IMR-90 (cell line): ENCODE data around the gene GRIK1. TPM values are rescaled to one million over a fixed set of nuclear protein-coding genes. Genes with fewer than 3 reads are reported as not detected.

Experiments used
- ATAC-seq: fragments of 200-7000 bp; cut with Tn5 transposase; 2 replicates; pipeline ENCODE4 v1.9.1; 2020; ENCODE audit warnings: low read depth, mild to moderate bottlenecking, moderate library complexity
- BruUV-seq: library from RNA; stranded (reverse); fragments of 400-500 nt; replicated peaks from 2 replicates; lab custom pipeline; 2021; lab: Mats Ljungman, UMichigan
- CTCF ChIA-PET: fragments of 300-600 bp; formaldehyde crosslinking; extraction: SDS; loops from one replicate; lab custom pipeline; 2021; ENCODE audit warnings: antibody characterized with exemption; lab: Yijun Ruan, JAX
- POLR2A ChIA-PET: fragments of 300-600 bp; sonication (Branson Sonifier 250); formaldehyde crosslinking; loops from one replicate; lab custom pipeline; 2022; ENCODE audit warnings: antibody characterized with exemption; ENCODE audit not compliant: unreplicated experiment; lab: Charles Lee
- DNase-seq: peaks from one replicate; pipeline ENCODE4 v3.0.0; 2013
- H2AFZ ChIP-seq: replicated peaks from 2 replicates; pipeline ENCODE3; 2013; ENCODE audit warnings: low read length, mild to moderate bottlenecking; ENCODE audit not compliant: poor library complexity
- H2AK5ac ChIP-seq: 2 replicates; pipeline ENCODE4 v1.6.1; 2013; ENCODE audit warnings: low read depth, low read length, inconsistent platforms
- H2AK9ac ChIP-seq: replicated peaks from 2 replicates; pipeline ENCODE3; 2013; ENCODE audit warnings: mild to moderate bottlenecking, low read depth, low read length, moderate library complexity; ENCODE audit not compliant: poor library complexity
- H2BK120ac ChIP-seq: 2 replicates; pipeline ENCODE4 v1.6.1; 2013; ENCODE audit warnings: low read depth, low read length, inconsistent platforms
- H2BK15ac ChIP-seq: 3 replicates; pipeline ENCODE4 v1.6.1; 2013; ENCODE audit warnings: low read depth, low read length, inconsistent platforms
- H2BK20ac ChIP-seq: 2 replicates; pipeline ENCODE4 v1.6.1; 2013; ENCODE audit warnings: low read depth, mild to moderate bottlenecking, inconsistent platforms, low read length, moderate library complexity
- H2BK5ac ChIP-seq: 2 replicates; pipeline ENCODE4 v1.6.1; 2013; ENCODE audit warnings: mild to moderate bottlenecking, low read depth, low read length, inconsistent platforms; ENCODE audit not compliant: poor library complexity, severe bottlenecking
- H3K14ac ChIP-seq: replicated peaks from 2 replicates; pipeline ENCODE4 v1.6.1; 2013; ENCODE audit warnings: low read depth, low read length, inconsistent platforms
- H3K18ac ChIP-seq: 2 replicates; pipeline ENCODE4 v1.6.1; 2013; ENCODE audit warnings: low read depth, low read length, control low read depth
- H3K23ac ChIP-seq: 2 replicates; pipeline ENCODE4 v1.6.1; 2013; ENCODE audit warnings: low read depth, low read length, inconsistent platforms
- H3K27ac ChIP-seq: 2 replicates; pipeline ENCODE4 v1.5.1; 2013; ENCODE audit warnings: mild to moderate bottlenecking, control low read depth, low read length; ENCODE audit not compliant: insufficient read depth
- H3K27me3 ChIP-seq: 2 replicates; pipeline ENCODE4 v1.6.1; 2013; ENCODE audit warnings: low read length; ENCODE audit not compliant: control insufficient read depth, insufficient read depth
- H3K36me3 ChIP-seq: 2 replicates; pipeline ENCODE4 v1.6.1; 2013; ENCODE audit warnings: low read length, mixed read lengths; ENCODE audit not compliant: control insufficient read depth, insufficient read depth
- H3K4ac ChIP-seq: 2 replicates; pipeline ENCODE4 v1.6.1; 2013; ENCODE audit warnings: low read depth, low read length, inconsistent platforms
- H3K4me1 ChIP-seq: 2 replicates; pipeline ENCODE4 v1.6.1; 2013; ENCODE audit warnings: low read length, mixed read lengths; ENCODE audit not compliant: control insufficient read depth, insufficient read depth
- H3K4me2 ChIP-seq: 2 replicates; pipeline ENCODE4 v1.6.1; 2013; ENCODE audit warnings: low read depth, mild to moderate bottlenecking, control low read depth, low read length, moderate library complexity
- H3K4me3 ChIP-seq: 2 replicates; pipeline ENCODE4 v1.5.1; 2013; ENCODE audit warnings: low read depth, mild to moderate bottlenecking, control low read depth, low read length, moderate library complexity; ENCODE audit not compliant: insufficient read depth
- H3K56ac ChIP-seq: 2 replicates; pipeline ENCODE4 v1.6.1; 2013; ENCODE audit warnings: low read length, inconsistent platforms; ENCODE audit not compliant: insufficient read depth; ENCODE audit errors: extremely low read depth
- H3K79me1 ChIP-seq, 2 experiments: 2 replicates each; pipeline ENCODE4 v1.6.1; 2013; ENCODE audit warnings: low read length in 2 of 2, inconsistent platforms in 1 of 2, low read depth in 1 of 2
- H3K9ac ChIP-seq: 2 replicates; pipeline ENCODE4 v1.6.1; 2013; ENCODE audit warnings: low read depth, low read length, control low read depth
- H3K9me1 ChIP-seq: 2 replicates; pipeline ENCODE4 v1.6.1; 2013; ENCODE audit warnings: low read length, inconsistent platforms; ENCODE audit not compliant: insufficient read depth
- H3K9me3 ChIP-seq: 2 replicates; pipeline ENCODE4 v1.6.1; 2013; ENCODE audit warnings: low read length; ENCODE audit not compliant: control insufficient read depth, insufficient read depth
- H4K20me1 ChIP-seq: 2 replicates; pipeline ENCODE4 v1.6.1; 2013; ENCODE audit warnings: low read length, inconsistent platforms; ENCODE audit not compliant: insufficient read depth
- H4K5ac ChIP-seq: 2 replicates; pipeline ENCODE4 v1.6.1; 2013; ENCODE audit warnings: mild to moderate bottlenecking, low read depth, low read length, control low read depth
- H4K8ac ChIP-seq, 2 experiments: 2 replicates each; pipeline ENCODE4 v1.6.1; 2013; ENCODE audit warnings: low read depth in 2 of 2, low read length in 2 of 2, control low read depth in 1 of 2, inconsistent platforms in 1 of 2
- H4K91ac ChIP-seq: 2 replicates; pipeline ENCODE4 v1.6.1; 2013; ENCODE audit warnings: low read depth, low read length, inconsistent platforms; ENCODE audit not compliant: insufficient read depth
- BHLHE40 ChIP-seq: fragments of 150-350 bp; IDR thresholded peaks from 2 replicates; pipeline ENCODE4 v1.6.1; 2016; ENCODE audit warnings: mild to moderate bottlenecking, low read depth, low read length
- CEBPB ChIP-seq: IDR thresholded peaks from 2 replicates; pipeline ENCODE4 v1.6.1; 2012; ENCODE audit warnings: low read depth, low read length, improper control_type of control experiment
- CHD1 ChIP-seq: IDR thresholded peaks from 2 replicates; pipeline ENCODE4 v1.6.1; 2012; ENCODE audit warnings: low read depth, low read length, improper control_type of control experiment
- CTCF ChIP-seq: conservative IDR thresholded peaks from 2 replicates; pipeline ENCODE4 v1.5.1; 2012; ENCODE audit warnings: mild to moderate bottlenecking, low read depth, low read length, improper control_type of control experiment
- ELK1 ChIP-seq: fragments of 150-350 bp; IDR thresholded peaks from 2 replicates; pipeline ENCODE4 v1.6.1; 2016; ENCODE audit warnings: low read depth, mild to moderate bottlenecking, low read length, moderate library complexity, borderline replicate concordance
- FOS ChIP-seq: fragments of 150-350 bp; IDR thresholded peaks from 2 replicates; pipeline ENCODE4 v1.6.1; 2016; ENCODE audit warnings: low read depth, low read length
- MAFK ChIP-seq: IDR thresholded peaks from 2 replicates; pipeline ENCODE4 v1.6.1; 2012; ENCODE audit warnings: low read depth, low read length, improper control_type of control experiment
- MAZ ChIP-seq: IDR thresholded peaks from 2 replicates; pipeline ENCODE4 v1.6.1; 2012; ENCODE audit warnings: low read depth, mild to moderate bottlenecking, low read length, improper control_type of control experiment, moderate library complexity, borderline replicate concordance
- MXI1 ChIP-seq: IDR thresholded peaks from 2 replicates; pipeline ENCODE4 v1.6.1; 2012; ENCODE audit warnings: low read depth, mild to moderate bottlenecking, low read length, moderate library complexity, borderline replicate concordance
- NFE2L2 ChIP-seq: fragments of 150-350 bp; IDR thresholded peaks from 2 replicates; pipeline ENCODE4 v1.6.1; 2016; ENCODE audit warnings: low read depth, mild to moderate bottlenecking, low read length
- POLR2A ChIP-seq: IDR thresholded peaks from 2 replicates; pipeline ENCODE4 v1.6.1; 2012; ENCODE audit warnings: mild to moderate bottlenecking, low read depth, low read length
- RAD21 ChIP-seq: IDR thresholded peaks from 2 replicates; pipeline ENCODE4 v1.6.1; 2012; ENCODE audit warnings: low read length, improper control_type of control experiment
- RCOR1 ChIP-seq: IDR thresholded peaks from 2 replicates; pipeline ENCODE4 v1.6.1; 2012; ENCODE audit warnings: mild to moderate bottlenecking, low read length, improper control_type of control experiment; ENCODE audit not compliant: insufficient replicate concordance
- RFX5 ChIP-seq: IDR thresholded peaks from 2 replicates; pipeline ENCODE4 v1.8.0; 2012; ENCODE audit warnings: low read depth, mild to moderate bottlenecking, low read length, moderate library complexity
- SMC3 ChIP-seq: fragments of 150-350 bp; IDR thresholded peaks from 2 replicates; pipeline ENCODE4 v1.6.1; 2016; ENCODE audit warnings: low read depth, mild to moderate bottlenecking, antibody characterized with exemption, low read length, moderate library complexity
- USF2 ChIP-seq: fragments of 150-350 bp; IDR thresholded peaks from 2 replicates; pipeline ENCODE4 v1.6.1; 2017; ENCODE audit warnings: mild to moderate bottlenecking, antibody characterized with exemption, low read length, low read depth
- WGBS, 2 experiments: methylation state at CpG; one replicate each; pipeline versions ENCODE4 v1.1.5 to v1.1.7; 2013; ENCODE audit warnings: missing lambda C conversion rate in 2 of 2; ENCODE audit not compliant: insufficient read length in 1 of 2; ENCODE audit errors: extremely low coverage in 2 of 2; 5-methylcytosine and 5-hydroxymethylcytosine counted together
- dilution Hi-C: fragments of 300-500 bp; cut with HindIII; formaldehyde crosslinking; loops from one replicate; pipeline ENCODE4 v1.14.3; 2018; ENCODE audit warnings: low sequenced_read_pairs; ENCODE audit not compliant: unreplicated experiment
- in situ Hi-C: fragments of 300-500 bp; cut with MboI; formaldehyde crosslinking; loops from 3 replicates; pipeline ENCODE4 v1.14.3; 2019; ENCODE audit warnings: low sequenced_read_pairs, inconsistent platforms, mixed read lengths
- intact Hi-C: fragments of 100-400 bp; cut with micrococcal nuclease; formaldehyde crosslinking; loops from 2 replicates; pipeline ENCODE4 v1.10.0; 2022
- polyA plus RNA-seq, 3 experiments: library from polyadenylated mRNA; depleted of rRNA; stranded (reverse); fragments of >200 nt; gene quantifications; 2 replicates each; pipeline ENCODE4 v1.2.3, GENCODE V29; 2012; ENCODE audit warnings: low replicate concordance in 1 of 3
- total RNA-seq: library from RNA; depleted of rRNA; stranded (reverse); fragments of >200 nt; gene quantifications from 2 replicates; pipeline ENCODE4 v1.2.3, GENCODE V29; 2012

Gene GRIK1
- total and polyA plus RNA-seq, 2 of the 4 experiments (the other 2 are of a cell fraction): not detected

GRCh38 chr21:29928537-29928936 is 11.3 kb downstream of the GRIK1 start:
- dilution Hi-C loops (no loop called here), in situ Hi-C loops (no loop called here), intact Hi-C loops (loop anchor here (2.0 kb wide), 1 partner anchor 64 kb away; no protein-coding TSS in a partner anchor)
- Histone ChIP-seq H2BK5ac (no peak overlapping the region), H4K91ac (no peak overlapping the region), H3K79me1 (no peaks in the 10 kb centered on the region), H3K9ac (no peak overlapping the region), H2AK9ac (no peak overlapping the region), H3K18ac (no peak overlapping the region), H2BK20ac (no peak overlapping the region), H3K9me3 (no peaks in the 10 kb centered on the region), H3K4me3 (no peak overlapping the region), H3K14ac (no peak overlapping the region), H2BK15ac (no peak overlapping the region), H3K27me3 (no peaks in the 10 kb centered on the region), H3K4me2 (no peak overlapping the region), H2AK5ac (no peak overlapping the region), H2BK120ac (no peak overlapping the region), H3K9me1 (no peaks in the 10 kb centered on the region), H3K27ac (no peak overlapping the region), H3K56ac (no peak overlapping the region), H3K4me1 (no peaks in the 10 kb centered on the region), H4K20me1 (no peaks in the 10 kb centered on the region), H4K8ac (no peak overlapping the region), H3K23ac (no peak overlapping the region), H3K4ac (no peak overlapping the region), H2AFZ (no peak overlapping the region), H3K36me3 (no peaks in the 10 kb centered on the region), H4K5ac (no peak overlapping the region)
- ATAC-seq (no peak), DNase-seq (no peak)
- no TSS peak for BruUV-seq
- ChIA-PET POLR2A (no interaction called here), CTCF (no interaction called here)
- 80% methylated on average over 1 of the region's 4 CpGs; no CpG with 5 or more reads in 1 of the 2 experiments for WGBS, 2 experiments
- no peak for TF ChIP-seq FOS
- TF ChIP-seq POLR2A: no peak
- no peak for TF ChIP-seq MXI1
- no peak for TF ChIP-seq USF2
- TF ChIP-seq MAFK: no peak
- no peak for TF ChIP-seq ELK1
- no peak for TF ChIP-seq RAD21
- TF ChIP-seq RFX5: no peak
- TF ChIP-seq SMC3: no peak
- TF ChIP-seq CTCF: no peak
- TF ChIP-seq CEBPB: no peak
- no peak for TF ChIP-seq MAZ
- TF ChIP-seq RCOR1: no peak
- TF ChIP-seq CHD1: no peak
- TF ChIP-seq BHLHE40: no peak
- no peak for TF ChIP-seq NFE2L2
